K562 (cell line): ENCODE results near the gene EXOC6. TPM values are rescaled to one million over a fixed set of nuclear protein-coding genes. Genes with fewer than 3 reads are reported as not detected.

Source experiments
- ATAC-seq: fragments of 200-7000 bp; cut with Tn5 transposase; 3 replicates; pipeline ENCODE4 v1.9.1; 2020; ENCODE audit warnings: moderate library complexity
- BruUV-seq: library from RNA; stranded (reverse); fragments of 400-500 nt; replicated peaks from 2 replicates; lab custom pipeline; 2021; lab: Mats Ljungman, UMichigan
- CTCF ChIA-PET: fragments of 300-600 bp; formaldehyde crosslinking; extraction: SDS; loops from one replicate; lab custom pipeline; 2021; ENCODE audit warnings: low intra/inter-chr PET ratio; lab: Yijun Ruan, JAX
- POLR2A ChIA-PET: fragments of 300-600, 350-650 bp; sonication (Branson Sonifier 250); formaldehyde crosslinking; extraction: SDS; loops from one replicate; lab custom pipeline; 2021; ENCODE audit warnings: antibody characterized with exemption, inconsistent platforms; lab: Yijun Ruan, JAX
- DNase-seq, 4 experiments: peaks; one replicate each; pipeline versions ENCODE4 v3.0.0 to v3.0.0-alpha.2; 2011 to 2018; ENCODE audit warnings: low spot score in 3 of 4, mixed read lengths in 3 of 4; ENCODE audit errors: extremely low read depth in 1 of 4
- FAIRE-seq: peaks from 2 replicates; lab custom pipeline; 2011; peaks lifted over from hg19 to GRCh38; lab: Jason Lieb, UNC
- H2AFZ ChIP-seq: 2 replicates; pipeline ENCODE4 v1.6.0; 2011; ENCODE audit warnings: low read depth, low read length, control low read depth, inconsistent platforms
- H3K27ac ChIP-seq: fragments of 200-600 bp; 3 replicates; pipeline ENCODE4 v1.8.0; 2011; ENCODE audit warnings: low read depth, mild to moderate bottlenecking, control low read depth, inconsistent platforms, low read length, moderate library complexity, mixed read lengths; ENCODE audit errors: extremely low read depth
- H3K27me3 ChIP-seq, 2 experiments: fragments of 300-600 bp in 1 of 2; 2 replicates in 1 of 2; 3 replicates in 1 of 2; pipeline versions ENCODE4 v1.6.0 to v1.8.0; 2011; ENCODE audit warnings: inconsistent platforms in 2 of 2, low read length in 2 of 2, mild to moderate bottlenecking in 1 of 2, mixed read lengths in 1 of 2, moderate library complexity in 1 of 2; ENCODE audit not compliant: control insufficient read depth in 2 of 2, insufficient read depth in 2 of 2
- H3K36me3 ChIP-seq: fragments of 300-600 bp; 3 replicates; pipeline ENCODE4 v1.8.0; 2011; ENCODE audit warnings: mild to moderate bottlenecking, low read length, inconsistent platforms; ENCODE audit not compliant: control insufficient read depth, insufficient read depth
- H3K4me1 ChIP-seq, 2 experiments: fragments of 200-600 bp in 1 of 2; replicated peaks in 1 of 2; 2 replicates in 1 of 2; 3 replicates in 1 of 2; pipeline versions ENCODE4 v1.5.1 to v1.8.0; 2011; ENCODE audit warnings: inconsistent platforms in 2 of 2, low read length in 2 of 2, mild to moderate bottlenecking in 1 of 2, mixed read lengths in 1 of 2, moderate library complexity in 1 of 2; ENCODE audit not compliant: control insufficient read depth in 2 of 2, insufficient read depth in 2 of 2
- H3K4me2 ChIP-seq: 2 replicates; pipeline ENCODE4 v1.6.1; 2011; ENCODE audit warnings: low read length, control low read depth, inconsistent platforms, mixed read lengths; ENCODE audit not compliant: insufficient read depth
- H3K4me3 ChIP-seq: fragments of 200-600 bp; sonication (generic), shearing (Covaris generic); 2 replicates; pipeline ENCODE4 v1.5.1; 2016; ENCODE audit warnings: control low read depth, inconsistent platforms
- H3K79me2 ChIP-seq: fragments of 200-600 bp; 3 replicates; pipeline ENCODE4 v1.8.0; 2011; ENCODE audit warnings: low read length, inconsistent platforms; ENCODE audit not compliant: control insufficient read depth, insufficient read depth
- H3K9ac ChIP-seq, 2 experiments: 2 replicates each; pipeline versions ENCODE4 v1.6.0 to v1.6.1; 2011; ENCODE audit warnings: low read depth in 2 of 2, low read length in 2 of 2, control low read depth in 1 of 2, inconsistent platforms in 1 of 2, mild to moderate bottlenecking in 1 of 2, mixed read lengths in 1 of 2; ENCODE audit not compliant: insufficient read depth in 1 of 2
- H3K9me1 ChIP-seq: one replicate; pipeline ENCODE4 v1.6.0; 2011; ENCODE audit warnings: inconsistent platforms, mild to moderate bottlenecking, low read length, moderate library complexity; ENCODE audit not compliant: control insufficient read depth, insufficient read depth
- H3K9me3 ChIP-seq: replicated peaks from 2 replicates; pipeline ENCODE4 v1.5.1; 2011; ENCODE audit warnings: low read depth, low read length, inconsistent platforms; ENCODE audit not compliant: control insufficient read depth, insufficient read depth
- H4K20me1 ChIP-seq: replicated peaks from 2 replicates; pipeline ENCODE4 v1.6.1; 2011; ENCODE audit warnings: low read length, inconsistent platforms, mixed read lengths; ENCODE audit not compliant: control insufficient read depth, insufficient read depth
- ARHGAP35 ChIP-seq: fragments of 450-650 bp; IDR thresholded peaks from 2 replicates; pipeline ENCODE4 v1.6.1; 2018; ENCODE audit not compliant: partially characterized antibody
- ATF3 ChIP-seq, 2 experiments: fragments of 450-650 bp in 1 of 2; sonication (generic) in 1 of 2; formaldehyde crosslinking in 1 of 2; IDR thresholded peaks in 1 of 2; conservative IDR thresholded peaks in 1 of 2; 2 replicates each; pipeline versions ENCODE4 v1.6.1 to v1.8.1; 2016 to 2023; ENCODE audit warnings: mild to moderate bottlenecking in 2 of 2, moderate library complexity in 2 of 2, inconsistent platforms in 1 of 2, missing genetic modification reagents in 1 of 2
- FOXA3 ChIP-seq, 2 experiments: fragments of 450-650 bp in 1 of 2; sonication (generic) in 1 of 2; formaldehyde crosslinking; IDR thresholded peaks in 1 of 2; conservative IDR thresholded peaks in 1 of 2; 2 replicates each; pipeline versions ENCODE4 v1.4.0 to v1.8.0; 2020 to 2022; ENCODE audit warnings: mild to moderate bottlenecking in 2 of 2, missing genetic modification reagents in 1 of 2
- HDAC1 ChIP-seq, 2 experiments: fragments of 450-650 bp; IDR thresholded peaks; 2 replicates each; pipeline ENCODE4 v1.6.1; 2016 to 2017; ENCODE audit warnings: inconsistent platforms in 1 of 2, mild to moderate bottlenecking in 1 of 2, moderate library complexity in 1 of 2
- JUND ChIP-seq, 2 experiments: IDR thresholded peaks; 2 replicates in 1 of 2; 3 replicates in 1 of 2; pipeline ENCODE4 v1.6.1; 2011; ENCODE audit warnings: borderline replicate concordance in 2 of 2, low read depth in 2 of 2, low read length in 2 of 2, improper control_type of control experiment in 1 of 2, missing biosample characterization in 1 of 2, missing genetic modification characterization in 1 of 2, missing genetic modification reagents in 1 of 2
- NFIC ChIP-seq: fragments of 450-650 bp; IDR thresholded peaks from 2 replicates; pipeline ENCODE4 v1.6.1; 2017; ENCODE audit warnings: mild to moderate bottlenecking, inconsistent platforms
- NONO ChIP-seq, 2 experiments: fragments of 200-400 bp in 1 of 2; fragments of 450-650 bp in 1 of 2; formaldehyde crosslinking in 1 of 2; IDR thresholded peaks; 2 replicates each; pipeline ENCODE4 v1.6.1; 2017; ENCODE audit warnings: low read depth in 2 of 2, mild to moderate bottlenecking in 2 of 2, moderate library complexity in 2 of 2, low read length in 1 of 2
- PKNOX1 ChIP-seq: fragments of 450-650 bp; IDR thresholded peaks from 2 replicates; pipeline ENCODE4 v1.6.1; 2016
- STAT6 ChIP-seq: sonication (generic); formaldehyde crosslinking; IDR thresholded peaks from 2 replicates; pipeline ENCODE4 v1.8.1; 2023; ENCODE audit warnings: mild to moderate bottlenecking, missing genetic modification reagents
- ZFP36 ChIP-seq: fragments of 150-350 bp; IDR thresholded peaks from 2 replicates; pipeline ENCODE4 v1.6.1; 2018; ENCODE audit warnings: low read length, low read depth; ENCODE audit not compliant: partially characterized antibody
- ZNF398 ChIP-seq: fragments of 250-450 bp; sonication (Bioruptor Pico); IDR thresholded peaks from 2 replicates; pipeline ENCODE4 v1.8.0; 2021; ENCODE audit warnings: moderate library complexity, mild to moderate bottlenecking, inconsistent platforms
- WGBS: fragments of 100-300 bp; shearing (Covaris generic); methylation state at CpG from one replicate; pipeline ENCODE4 v1.1.6; 2016; ENCODE audit warnings: low coverage, mixed read lengths; ENCODE audit not compliant: insufficient coverage; ENCODE audit errors: missing lambda C conversion rate; 5-methylcytosine and 5-hydroxymethylcytosine counted together
- in situ Hi-C: fragments of 300-500 bp; cut with MboI; formaldehyde crosslinking; loops from 4 replicates; pipeline ENCODE4 v1.15.0; 2018; ENCODE audit warnings: inconsistent platforms, mixed read lengths
- intact Hi-C: fragments of 100-400 bp; cut with micrococcal nuclease; formaldehyde crosslinking; loops from 2 replicates; pipeline ENCODE4 v1.14.2; 2022
- polyA plus RNA-seq, 8 experiments: library from polyadenylated mRNA; depleted of rRNA in 4 of 8; stranded (reverse) in 5 of 8; unstranded in 3 of 8; fragments of >200 nt; fragmentation: Nextera tagmentation in 2 of 8; fragmentation: Illumina TruSeq in 1 of 8; extraction: Ambion mirVana in 2 of 8; extraction: Trizol in 1 of 8; gene quantifications; 2 replicates each; pipeline versions ENCODE4 v1.2.1 to v1.2.3, GENCODE V29; 2011 to 2014; ENCODE audit warnings: inconsistent platforms in 1 of 8, missing spikeins in 1 of 8
- total RNA-seq, 7 experiments: library from RNA; depleted of rRNA in 6 of 7; stranded (reverse); fragments of >200 nt in 6 of 7; fragmentation: Illumina TruSeq in 2 of 7; extraction: Trizol in 2 of 7; gene quantifications; 2 replicates each; pipeline versions ENCODE4 v1.2.1 to v1.2.3, GENCODE V29; 2011 to 2021; ENCODE audit warnings: low replicate concordance in 1 of 7

The EXOC6 gene
- total and polyA plus RNA-seq, 9 of the 15 experiments (the other 6 are each of a cell fraction or from before 2014, with no cell fraction given) = 13.9 to 42.8 (median 24.9) TPM

- H3K4me1 ChIP-seq = peaks cover 4 to 14% of the 10 kb centered on the region in 2 experiments; a peak in 3 of 5 replicates
- no peaks in the 10 kb centered on the region for H3K9me1 ChIP-seq
- H2AFZ ChIP-seq = no peak overlapping the region
- H3K4me3 ChIP-seq = no peak overlapping the region
- no peaks in the 10 kb centered on the region for H4K20me1 ChIP-seq
- CTCF ChIA-PET = interaction anchor here (0.5 kb wide), 1 partner anchor 1502 kb away, joined by 4 read pairs; no protein-coding TSS in a partner anchor
- H3K36me3 ChIP-seq = peaks cover 16% of the 10 kb centered on the region; the same call in 2 of the 3 replicates
- H3K27ac ChIP-seq = peak overlapping the region; percentile 40; the same call in 2 of the 3 replicates
- ATAC-seq = peak; percentile 87
- H3K27me3 ChIP-seq = no peaks in the 10 kb centered on the region
- 26% methylated on average over 5 of the region's 5 CpGs for WGBS
- H3K4me2 ChIP-seq = peak overlapping the region; percentile 24; the same call in 1 of the 2 replicates
- FAIRE-seq = peak; percentile 88
- peak; percentile 15 to 77 (median 29) for DNase-seq
- H3K9ac ChIP-seq = no peak overlapping the region
- POLR2A ChIA-PET = no interaction called here
- H3K9me3 ChIP-seq = no peaks in the 10 kb centered on the region
- intact Hi-C loops = no loop called here
- BruUV-seq = no TSS peak
- H3K79me2 ChIP-seq = peaks cover 70% of the 10 kb centered on the region
- in situ Hi-C loops = no loop called here
- TF ChIP-seq ATF3 (IDR thresholded peaks at IDR 0.05) (peak; percentile 42; the same call in 1 of the 2 replicates), ATF3 (CRISPR knock-in tag; conservative IDR thresholded peaks at IDR 0.05) (no peak), PKNOX1 (no peak), NONO (IDR thresholded peaks at IDR 0.05; ENCODE audit: low read depth in 2 of 2, low read length in 1 of 2) (no peak), JUND (IDR thresholded peaks at IDR 0.05; ENCODE audit: borderline replicate concordance, low read depth, low read length) (peak; percentile 51; the same call in 1 of the 2 replicates), JUND (tag; IDR thresholded peaks at IDR 0.05; ENCODE audit: borderline replicate concordance, low read depth, low read length) (peak; percentile 35; the same call in 1 of the 3 replicates), ZFP36 (no peak), FOXA3 (CRISPR knock-in tag; conservative IDR thresholded peaks at IDR 0.05 in 1 of 2, IDR thresholded peaks at IDR 0.05 in 1 of 2) (peak in 1 of 2 experiments; percentile 84; a peak in 2 of 4 replicates), NFIC (peak; percentile 91), HDAC1 (IDR thresholded peaks at IDR 0.05) (0 out of 4 replicates have a peak, but pooled peaks of 1 of the 2 experiments have one; percentile 7), ARHGAP35 (no peak), STAT6 (CRISPR knock-in tag) (no peak), ZNF398 (no peak)
Observed at GRCh38 chr10:92891885-92892690, 43.8 kb downstream of the EXOC6 start.
